Neuron (in vitro differentiated cells): ENCODE results near the gene SLC25A11.
A peak's percentile ranks its signal among the peaks of the same experiment; 100 is the strongest.
"Not testable (repeated sequence)": the region's sequence is repeated elsewhere in the genome, so short reads cannot be mapped to it uniquely, and the experiment has no call there.

Experiments
- H2AFZ ChIP-seq: one replicate; pipeline ENCODE4 v1.6.1; 2013; ENCODE audit warnings: low read depth, mild to moderate bottlenecking, inconsistent platforms, low read length, moderate library complexity
- H3K27me3 ChIP-seq: one replicate; pipeline ENCODE4 v1.6.1; 2013; ENCODE audit warnings: low read length; ENCODE audit not compliant: insufficient read depth
- H3K36me3 ChIP-seq: one replicate; pipeline ENCODE4 v1.6.1; 2013; ENCODE audit warnings: low read length; ENCODE audit not compliant: insufficient read depth
- H3K4me1 ChIP-seq: one replicate; pipeline ENCODE4 v1.6.1; 2013; ENCODE audit warnings: low read length; ENCODE audit not compliant: insufficient read depth
- H3K4me3 ChIP-seq: 2 replicates; pipeline ENCODE4 v1.5.1; 2013; ENCODE audit warnings: mild to moderate bottlenecking, low read length, moderate library complexity
- H3K9me3 ChIP-seq: one replicate; pipeline ENCODE4 v1.6.1; 2013; ENCODE audit warnings: low read length

Gene SLC25A11

DNA sequence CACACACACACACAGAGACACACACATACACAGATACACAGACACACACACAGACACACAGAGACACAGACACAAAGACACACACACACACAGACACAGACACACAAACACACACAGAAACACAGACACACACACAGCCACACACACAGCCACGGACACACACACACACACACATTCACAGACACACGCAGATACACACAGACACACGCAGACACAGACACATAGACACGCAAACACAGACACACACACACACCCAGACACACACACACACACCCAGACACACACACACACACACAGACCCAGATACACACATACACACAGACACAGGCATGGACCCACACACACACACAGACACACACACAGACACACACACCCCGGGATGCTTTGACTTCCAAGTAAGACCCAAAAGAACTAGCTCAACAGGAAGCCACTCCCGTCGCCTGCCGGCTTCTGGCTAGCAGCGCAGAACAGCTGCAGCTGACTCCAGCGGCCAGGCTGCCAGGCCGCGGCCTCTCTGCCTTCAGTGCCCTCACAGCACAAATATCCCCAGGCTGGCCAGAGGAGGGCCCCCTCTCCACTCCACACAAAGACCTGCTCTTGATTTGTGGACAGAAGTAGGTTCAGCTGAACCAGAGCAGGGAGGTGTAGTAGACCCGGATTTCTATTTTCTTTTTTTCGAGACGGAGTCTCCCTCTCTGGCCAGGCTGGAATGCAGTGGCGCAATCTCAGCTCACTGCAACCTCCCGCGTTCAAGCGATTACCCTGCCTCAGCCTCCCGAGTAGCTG is 30.9 kb downstream of the SLC25A11 start:
- Histone ChIP-seq H3K4me1 (peaks cover 8% of the 10 kb centered on the region), H2AFZ (peak overlapping the region; percentile 70), H3K4me3 (peak overlapping the region; percentile 31), H3K9me3 (no peaks in the 10 kb centered on the region), H3K36me3 (no peaks in the 10 kb centered on the region), H3K27me3 (no peaks in the 10 kb centered on the region)

DNA sequence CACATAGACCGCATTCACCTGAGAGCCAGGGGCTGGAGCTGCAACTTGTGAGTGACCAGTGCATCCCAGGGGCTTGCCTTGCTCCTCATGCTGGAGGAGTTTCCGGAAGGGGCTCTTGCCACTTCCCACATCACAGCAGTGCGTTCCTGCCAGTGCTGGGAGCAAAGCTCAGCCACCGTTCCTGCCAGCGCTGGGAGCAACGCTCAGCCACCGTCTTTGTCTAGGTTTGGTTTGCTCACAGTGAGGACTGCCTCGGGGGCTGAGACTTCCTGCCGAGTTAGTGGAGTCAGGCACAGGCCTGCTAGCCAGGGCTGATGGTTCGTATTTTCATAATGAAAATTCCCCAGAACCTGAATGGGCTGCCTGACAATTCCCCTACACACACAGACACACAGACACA is 31.5 kb downstream of the SLC25A11 start:
- H3K4me3 ChIP-seq = no peak overlapping the region

DNA sequence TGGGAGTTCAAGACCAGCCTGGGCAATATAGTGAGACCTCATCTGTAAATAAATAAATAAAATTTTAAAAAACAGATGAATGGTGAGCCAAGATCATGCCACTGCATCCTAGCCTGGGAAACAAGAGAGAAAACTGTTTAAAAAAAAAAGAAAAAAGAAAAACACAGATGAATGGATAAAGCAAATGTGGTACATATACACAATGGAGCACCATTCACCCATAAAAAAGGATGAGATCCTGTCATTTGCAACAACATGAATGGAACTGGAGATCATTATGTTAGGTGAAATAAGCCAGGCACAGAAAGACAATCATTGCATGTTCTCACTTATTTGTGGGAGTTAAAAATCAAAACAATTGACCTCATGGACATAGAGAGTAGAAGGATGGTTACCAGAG is 33.2 kb downstream of the SLC25A11 start:
- H3K4me1 ChIP-seq, H2AFZ ChIP-seq, H3K27me3 ChIP-seq, H3K9me3 ChIP-seq, H3K4me3 ChIP-seq, H3K36me3 ChIP-seq: not testable (repeated sequence)

More for the DNA sequence above, 31.5 kb downstream of the SLC25A11 start:
- H3K27me3 ChIP-seq = no peaks in the 10 kb centered on the region
- H3K4me1 ChIP-seq = peaks cover 8% of the 10 kb centered on the region
- peak overlapping the region; percentile 70 for H2AFZ ChIP-seq
- H3K9me3 ChIP-seq = no peaks in the 10 kb centered on the region
- no peaks in the 10 kb centered on the region for H3K36me3 ChIP-seq

DNA sequence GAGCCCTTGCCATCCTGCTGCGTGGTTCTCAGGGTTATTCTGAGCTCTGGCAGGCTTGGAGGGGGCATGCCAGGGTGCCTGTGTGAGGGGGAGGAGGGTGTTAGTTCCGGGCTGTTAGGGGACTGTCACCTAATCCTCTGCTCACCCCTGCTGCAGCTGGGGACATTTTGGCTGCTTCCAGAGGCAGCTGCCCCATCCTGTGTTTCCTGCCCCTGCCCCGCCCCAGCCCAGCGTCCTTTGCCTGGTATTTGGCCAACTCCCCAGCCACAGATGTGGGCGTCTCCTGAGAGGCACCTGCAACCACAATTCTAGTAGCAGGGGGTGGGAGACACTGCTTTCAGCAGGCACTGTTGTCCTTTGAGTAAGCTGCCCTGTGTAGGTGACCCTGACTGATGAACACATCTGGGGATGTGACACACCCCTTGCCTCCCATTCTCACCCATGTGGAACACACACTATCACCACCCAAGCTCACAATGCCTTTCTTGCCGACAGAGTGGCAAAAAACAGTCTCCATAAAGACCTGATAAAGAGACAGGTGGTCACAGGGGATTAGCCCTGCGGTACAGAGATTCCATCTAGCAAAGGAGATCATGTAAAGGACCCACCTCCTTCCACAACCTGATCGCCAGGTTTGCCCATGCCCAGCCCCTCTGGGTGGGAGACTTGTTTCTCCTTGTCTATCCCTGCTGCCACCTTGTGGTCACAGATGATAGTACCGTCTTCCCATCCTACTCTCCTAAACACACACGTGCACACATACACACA is 36.6 kb downstream of the SLC25A11 start, which contains the start of gene CHRNE:
TSS of gene CHRNE (minus strand) at position 48 of the 768 bp plus-strand sequence. CDS start at position 13, 35 bp downstream.
- peaks cover 15% of the 10 kb centered on the region for H3K9me3 ChIP-seq
- no peak within 1 kb of the TSS for H3K4me3 ChIP-seq
- H3K36me3 ChIP-seq = peaks cover 7% of the 10 kb centered on the region
- no peaks in the 10 kb centered on the region for H3K27me3 ChIP-seq
- no peak within 1 kb of the TSS for H2AFZ ChIP-seq
- peaks cover 2% of the 10 kb centered on the region for H3K4me1 ChIP-seq

DNA sequence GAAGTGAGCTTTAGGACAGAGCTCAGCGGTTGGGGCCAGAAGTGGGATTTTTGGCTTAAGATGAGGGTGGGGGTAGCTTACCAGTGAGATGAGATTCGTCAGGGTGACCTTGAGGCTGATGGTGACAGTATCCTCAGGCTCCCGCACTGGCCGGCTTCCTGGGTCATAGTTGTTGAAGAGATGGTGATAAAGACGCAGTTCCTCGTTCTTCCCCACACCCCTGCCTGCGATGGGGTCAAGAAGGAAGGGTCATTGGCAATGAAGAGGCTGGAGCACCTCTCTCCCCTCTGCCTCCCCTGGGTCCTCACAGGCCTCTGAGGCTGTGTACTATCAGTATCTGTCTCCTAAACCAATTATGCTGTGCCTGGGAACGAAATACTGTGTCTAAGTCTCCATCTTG is 37.3 kb downstream of the SLC25A11 start:
- H3K36me3 ChIP-seq = peaks cover 7% of the 10 kb centered on the region
- H3K27me3 ChIP-seq = no peaks in the 10 kb centered on the region
- no peak overlapping the region for H3K4me3 ChIP-seq
- H2AFZ ChIP-seq = no peak overlapping the region
- peaks cover 15% of the 10 kb centered on the region for H3K9me3 ChIP-seq
- H3K4me1 ChIP-seq = no peaks in the 10 kb centered on the region

DNA sequence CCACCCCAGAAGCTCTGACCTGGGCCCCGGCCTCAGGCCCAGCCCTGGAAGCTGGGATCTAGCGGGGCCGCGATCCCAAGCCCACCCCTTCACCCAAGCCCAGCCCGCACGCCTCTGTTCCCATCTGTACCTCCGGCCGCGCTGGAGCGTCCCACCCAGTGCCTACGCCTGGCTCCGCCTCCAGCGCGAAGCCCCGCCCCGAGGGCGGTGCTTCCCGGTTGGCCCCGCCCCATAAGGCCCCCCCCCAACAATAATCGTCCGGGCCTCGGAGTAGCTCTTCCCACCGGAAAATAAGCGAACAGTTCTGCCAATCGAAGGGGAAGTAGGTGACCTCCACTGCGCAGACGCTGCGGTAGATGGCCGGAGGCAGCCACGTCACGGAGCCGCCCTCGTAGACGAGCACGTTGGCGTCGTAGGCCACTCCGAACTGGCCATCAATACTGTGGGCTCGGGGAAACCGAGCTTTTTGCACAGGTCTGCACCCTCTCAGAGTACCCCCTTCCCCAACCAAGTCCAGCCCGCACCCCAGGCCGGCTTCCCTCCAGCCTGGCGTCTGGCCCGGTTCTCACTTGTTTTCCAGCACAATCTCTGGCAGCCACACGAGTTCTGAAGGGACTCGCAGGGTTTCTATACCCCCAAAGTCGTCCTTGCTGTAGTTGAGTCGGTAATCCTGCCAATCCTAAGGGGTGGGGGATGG is 38.0 kb downstream of the SLC25A11 start:
- peaks cover 15% of the 10 kb centered on the region for H3K9me3 ChIP-seq
- peaks cover 14% of the 10 kb centered on the region for H3K36me3 ChIP-seq
- H3K4me3 ChIP-seq = no peak overlapping the region
- no peaks in the 10 kb centered on the region for H3K27me3 ChIP-seq
- H2AFZ ChIP-seq = no peak overlapping the region
- no peaks in the 10 kb centered on the region for H3K4me1 ChIP-seq

DNA sequence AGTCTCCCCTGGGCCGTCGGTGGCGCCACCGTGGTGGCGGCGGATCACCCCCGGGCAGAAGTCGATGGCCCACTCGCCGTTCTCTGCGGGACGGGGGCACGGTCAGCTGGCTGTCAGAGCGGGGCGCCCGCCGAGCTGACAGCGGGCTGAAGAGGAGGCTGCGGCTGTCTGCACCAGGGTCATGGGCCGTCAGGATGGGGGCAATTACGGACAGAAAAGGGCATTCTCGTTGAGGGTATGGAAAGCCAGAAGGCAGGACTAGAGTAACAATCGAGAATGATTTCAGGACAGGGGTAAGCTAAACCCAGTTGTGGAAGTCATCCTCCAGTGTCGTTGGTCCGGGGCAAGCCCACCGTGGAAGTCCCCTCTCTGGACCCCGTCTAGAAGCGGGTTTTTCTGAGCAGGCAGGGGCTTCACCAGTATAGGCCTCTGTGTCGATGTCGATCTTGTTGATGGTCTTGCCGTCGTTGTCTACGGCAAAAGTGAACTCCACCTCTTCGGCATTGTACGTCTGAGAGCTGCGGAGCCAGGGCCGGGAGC is 38.7 kb downstream of the SLC25A11 start:
- H3K9me3 ChIP-seq = peaks cover 15% of the 10 kb centered on the region
- H3K4me1 ChIP-seq = no peaks in the 10 kb centered on the region
- no peaks in the 10 kb centered on the region for H3K27me3 ChIP-seq
- H3K4me3 ChIP-seq = no peak overlapping the region
- no peak overlapping the region for H2AFZ ChIP-seq
- H3K36me3 ChIP-seq = peaks cover 19% of the 10 kb centered on the region

DNA sequence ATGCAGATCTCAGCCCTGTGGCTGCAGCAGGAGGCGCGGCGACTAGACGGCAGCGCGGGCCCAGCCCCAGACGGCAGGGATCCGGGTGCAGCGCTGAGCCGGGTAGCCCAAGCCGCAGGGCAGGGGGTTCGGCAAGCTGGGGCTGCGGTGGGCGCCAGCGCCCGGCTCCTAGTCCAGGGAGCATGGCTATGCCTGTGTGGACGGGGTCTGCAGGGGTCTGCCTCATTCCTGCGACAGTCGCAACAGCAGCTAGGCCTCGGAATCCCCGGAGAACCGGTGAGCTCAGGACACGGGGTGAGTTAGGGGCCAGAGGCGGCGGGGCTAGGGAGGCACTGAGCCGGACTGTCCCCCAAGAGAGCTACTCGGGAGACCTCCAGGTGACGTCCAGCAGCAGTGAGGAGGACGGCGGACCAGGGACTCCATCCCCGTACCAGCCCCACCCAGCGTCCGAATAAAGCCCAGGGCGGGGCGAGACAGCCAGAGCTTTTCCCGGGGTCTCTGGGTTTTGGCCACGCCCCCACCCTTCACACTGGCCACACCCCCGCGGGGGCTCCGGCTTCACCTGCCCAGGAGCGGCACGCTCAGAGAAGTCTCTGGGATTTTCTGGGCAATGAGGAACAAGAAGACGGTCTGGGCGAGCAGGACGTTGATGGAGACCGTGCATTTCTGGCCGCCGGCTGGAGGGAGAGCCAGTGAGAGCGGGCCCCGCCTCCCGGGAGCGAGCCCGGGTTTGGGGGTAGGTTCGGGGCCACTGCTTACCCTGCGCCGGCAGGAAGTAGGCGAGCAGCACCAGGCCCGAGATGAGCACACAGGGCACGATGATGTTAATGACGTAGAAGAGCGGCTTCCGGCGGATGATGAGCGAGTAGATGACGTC is 39.4 kb downstream of the SLC25A11 start:
- Histone ChIP-seq H3K4me3 (no peak overlapping the region), H3K4me1 (no peaks in the 10 kb centered on the region), H3K9me3 (peaks cover 15% of the 10 kb centered on the region), H3K27me3 (no peaks in the 10 kb centered on the region), H2AFZ (no peak overlapping the region), H3K36me3 (peaks cover 25% of the 10 kb centered on the region)

DNA sequence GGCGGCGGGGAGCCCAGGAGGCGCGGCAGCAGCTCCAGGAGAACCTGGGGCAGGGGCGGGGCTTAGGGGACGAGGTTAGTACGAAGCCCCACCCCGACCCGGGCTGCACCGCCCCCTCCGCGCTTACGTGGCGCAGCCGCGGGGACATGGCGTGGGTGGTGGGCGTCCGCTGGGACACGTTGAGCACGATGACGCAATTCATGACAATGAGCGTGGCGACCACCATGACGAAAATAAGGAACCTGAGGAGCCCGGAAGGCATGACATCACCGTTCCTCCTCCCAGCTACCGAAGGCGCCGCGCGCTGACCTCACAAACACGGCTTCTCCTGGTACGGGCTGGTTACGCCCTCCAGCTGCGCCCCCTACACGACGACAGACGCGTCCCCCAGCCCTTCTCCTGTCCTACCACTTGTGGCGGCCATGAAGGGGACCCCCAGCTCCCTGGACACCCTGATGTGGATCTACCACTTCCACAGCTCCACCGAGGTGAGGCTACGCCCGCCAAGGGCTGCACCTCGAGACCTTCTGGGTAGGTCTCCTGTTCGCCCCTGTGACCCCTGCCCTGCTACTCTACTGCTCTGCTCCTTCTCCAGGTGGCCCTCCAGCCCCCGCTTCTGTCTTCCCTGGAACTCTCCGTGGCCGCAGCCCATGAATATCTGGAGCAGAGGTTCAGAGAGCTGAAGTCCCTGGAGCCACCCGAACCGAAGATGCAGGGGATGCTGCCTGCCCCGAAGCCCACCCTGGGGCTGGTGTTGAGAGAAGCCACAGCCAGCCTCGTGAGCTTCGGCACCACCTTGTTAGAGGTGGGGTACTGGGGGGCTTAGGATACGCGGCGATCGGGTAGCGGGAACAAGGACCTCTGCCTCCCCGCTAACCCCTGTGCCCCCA is 40.3 kb downstream of the SLC25A11 start, which contains the start of gene C17orf107:
TSS of gene C17orf107 (plus strand) at position 196 of the 890 bp plus-strand sequence. CDS start at position 423, 227 bp downstream.
- H3K27me3 ChIP-seq = no peaks in the 10 kb centered on the region
- peaks cover 34% of the 10 kb centered on the region for H3K36me3 ChIP-seq
- H3K4me3 ChIP-seq = no peak within 1 kb of the TSS
- H3K4me1 ChIP-seq = no peaks in the 10 kb centered on the region
- no peak within 1 kb of the TSS for H2AFZ ChIP-seq
- peaks cover 15% of the 10 kb centered on the region for H3K9me3 ChIP-seq

DNA sequence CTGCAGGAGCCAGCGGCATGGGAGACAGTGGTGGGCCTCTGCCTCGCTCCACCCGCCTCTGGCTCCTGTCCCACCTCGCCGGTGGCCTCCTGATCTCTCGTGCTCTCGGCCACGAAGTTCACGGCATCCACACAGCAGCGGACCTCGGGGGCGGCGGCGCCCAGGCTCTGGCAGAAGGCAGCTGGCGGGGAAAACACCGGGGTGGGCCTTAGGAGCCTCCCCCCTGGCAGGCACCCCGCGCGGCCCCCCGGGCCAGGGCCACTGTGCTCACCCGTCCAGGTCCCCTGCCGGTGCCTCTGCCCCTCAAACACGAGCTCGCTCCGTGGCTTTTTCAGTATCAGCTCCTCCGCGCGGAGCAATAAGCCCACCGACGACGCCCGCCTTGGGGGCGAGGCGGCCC is 40.9 kb downstream of the SLC25A11 start:
- Histone ChIP-seq H2AFZ (no peak overlapping the region), H3K27me3 (no peaks in the 10 kb centered on the region), H3K4me1 (no peaks in the 10 kb centered on the region), H3K36me3 (peaks cover 40% of the 10 kb centered on the region), H3K9me3 (peaks cover 15% of the 10 kb centered on the region), H3K4me3 (no peak overlapping the region)

DNA sequence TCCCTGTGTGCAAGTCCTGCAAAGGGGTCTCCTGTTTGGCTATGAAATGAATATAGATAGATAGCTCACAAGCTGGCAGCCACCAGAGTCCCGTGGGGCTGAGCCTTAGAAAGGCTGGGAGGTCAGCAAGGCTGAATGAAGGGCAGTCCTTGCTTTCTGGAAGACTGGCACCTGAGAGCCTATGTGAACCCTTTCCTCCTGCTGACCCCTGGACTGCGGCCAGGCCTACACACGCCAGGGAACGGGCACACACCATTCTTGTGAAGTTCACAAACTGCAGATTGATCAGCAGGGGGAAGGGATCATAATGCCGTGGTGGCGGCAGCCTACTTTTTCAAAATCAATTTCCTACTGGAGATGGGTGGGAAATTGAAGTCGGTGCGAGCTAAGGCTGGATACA is 41.5 kb downstream of the SLC25A11 start:
- H3K4me3 ChIP-seq = no peak overlapping the region
- no peaks in the 10 kb centered on the region for H3K4me1 ChIP-seq
- H3K36me3 ChIP-seq = peaks cover 44% of the 10 kb centered on the region
- no peak overlapping the region for H2AFZ ChIP-seq
- H3K9me3 ChIP-seq = peaks cover 15% of the 10 kb centered on the region
- H3K27me3 ChIP-seq = no peaks in the 10 kb centered on the region
